HG03139 (cell line): ENCODE measurements around the gene MYLK.
"Not testable (repeated sequence)": the region's sequence is repeated elsewhere in the genome, so short reads cannot be mapped to it uniquely, and the experiment has no call there.

Experiments used
- ATAC-seq: cut with Tn5 transposase; IDR thresholded peaks from one replicate; pipeline ENCODE4 v1.9.1; 2021; ENCODE audit not compliant: unreplicated experiment

Gene MYLK

GRCh38 chr3:123728991-123729390 lies 155.1 kb downstream of the MYLK start:
- no peak for ATAC-seq

- ATAC-seq: no peak
These were observed 156.1 kb downstream of the MYLK start for GRCh38 chr3:123728014-123728413.

DNA sequence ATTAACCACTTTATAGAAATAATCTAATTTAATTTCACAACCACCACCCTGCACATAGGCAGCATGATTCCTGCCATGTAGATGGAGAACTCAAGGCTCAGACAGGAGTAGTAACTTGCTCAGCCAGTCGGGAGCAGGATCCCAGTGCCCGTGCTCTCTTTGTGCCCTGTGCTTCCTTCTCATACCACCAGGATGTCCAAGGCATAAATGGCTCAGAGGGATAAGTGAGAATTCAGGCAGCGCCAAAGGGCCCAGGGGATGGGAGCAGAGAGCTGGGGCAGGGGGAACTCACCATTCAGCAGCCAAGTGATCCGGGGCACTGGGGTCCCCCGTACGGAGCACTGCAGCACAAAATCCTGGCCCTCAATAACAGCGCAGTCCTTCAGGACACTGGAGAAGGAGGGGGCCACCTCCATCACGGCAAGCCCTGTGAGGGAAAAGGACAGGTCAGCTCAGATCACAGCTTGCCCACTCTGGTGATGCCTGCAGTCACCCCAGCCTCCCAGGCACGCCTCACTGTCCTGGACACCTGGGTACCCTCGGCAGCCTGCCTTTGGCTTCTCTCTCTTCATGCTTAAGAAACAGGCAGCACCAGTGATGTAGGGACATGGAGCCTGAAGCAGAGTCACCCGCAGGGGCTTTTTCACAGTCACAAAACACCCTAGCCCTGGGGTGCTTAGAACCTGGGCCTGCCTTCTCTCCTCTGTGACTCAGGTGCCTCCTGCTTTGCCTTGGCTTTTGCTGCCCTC lies 158.3 kb downstream of the MYLK start:
- no peak for ATAC-seq

DNA sequence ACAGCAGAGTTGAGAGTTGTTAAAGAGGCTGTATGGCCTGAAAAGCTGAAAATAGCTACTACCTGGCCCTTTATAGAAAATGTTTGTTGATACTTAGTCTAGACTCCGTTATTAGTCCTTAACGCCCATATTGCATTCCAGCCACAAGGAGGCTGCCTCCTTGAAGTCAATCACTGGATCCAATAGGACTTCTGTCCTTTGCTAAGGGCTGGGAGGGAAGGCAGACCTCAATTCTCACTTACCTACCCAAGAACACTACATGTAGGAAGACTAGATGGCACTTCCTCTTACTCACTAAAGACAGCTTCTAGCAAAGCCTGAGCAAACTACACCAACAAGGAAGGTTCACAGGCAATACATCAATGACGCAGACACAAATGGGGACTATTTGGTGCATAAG lies 159.8 kb downstream of the MYLK start:
- ATAC-seq: no peak

- ATAC-seq: no peak
These were observed 160.5 kb downstream of the MYLK start for GRCh38 chr3:123723522-123724168.

GRCh38 chr3:123723070-123723469 lies 161.1 kb downstream of the MYLK start:
- ATAC-seq: no peak

DNA sequence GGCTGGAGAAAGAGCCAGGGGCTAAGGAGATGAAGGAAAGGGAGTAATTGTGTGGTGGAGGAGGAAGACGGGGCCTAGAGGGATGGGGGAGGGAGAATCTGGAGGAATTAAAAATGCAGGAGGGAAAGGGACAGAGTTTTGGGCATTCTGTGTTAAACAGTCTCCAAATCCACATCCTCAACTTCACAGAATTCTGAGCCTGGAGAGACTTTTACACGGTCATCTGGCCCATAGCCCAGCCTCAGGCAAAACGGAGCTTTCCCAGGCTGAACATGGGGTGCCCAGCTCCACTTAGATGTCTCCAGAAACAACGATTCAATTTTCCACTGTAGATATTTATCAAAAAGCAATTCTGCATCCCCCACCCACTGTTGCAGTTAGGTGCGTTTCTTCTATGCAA lies 161.7 kb downstream of the MYLK start:
- ATAC-seq: no peak

DNA sequence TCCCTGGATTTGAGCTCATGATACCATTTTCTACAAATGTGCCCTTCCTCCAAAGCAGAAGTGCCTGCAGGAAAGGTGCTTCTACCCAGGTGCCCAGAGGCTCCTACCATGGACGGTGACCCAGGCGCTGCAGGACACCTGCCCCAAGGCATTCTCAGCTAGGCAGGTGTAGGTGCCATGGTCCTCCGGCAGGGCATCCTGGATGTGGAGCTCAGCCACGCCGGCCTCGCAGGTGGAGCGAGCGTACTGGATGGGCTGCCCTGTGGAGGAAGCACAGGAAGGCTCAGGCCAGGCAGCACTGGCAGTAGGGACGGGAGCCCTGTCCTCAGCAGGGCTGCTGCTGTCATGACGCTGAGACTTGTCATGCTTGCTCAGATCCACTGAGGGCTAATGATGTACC lies 162.1 kb downstream of the MYLK start:
- ATAC-seq: no peak

GRCh38 chr3:123721095-123721689 lies 162.9 kb downstream of the MYLK start:
- ATAC-seq: not testable (repeated sequence)

DNA sequence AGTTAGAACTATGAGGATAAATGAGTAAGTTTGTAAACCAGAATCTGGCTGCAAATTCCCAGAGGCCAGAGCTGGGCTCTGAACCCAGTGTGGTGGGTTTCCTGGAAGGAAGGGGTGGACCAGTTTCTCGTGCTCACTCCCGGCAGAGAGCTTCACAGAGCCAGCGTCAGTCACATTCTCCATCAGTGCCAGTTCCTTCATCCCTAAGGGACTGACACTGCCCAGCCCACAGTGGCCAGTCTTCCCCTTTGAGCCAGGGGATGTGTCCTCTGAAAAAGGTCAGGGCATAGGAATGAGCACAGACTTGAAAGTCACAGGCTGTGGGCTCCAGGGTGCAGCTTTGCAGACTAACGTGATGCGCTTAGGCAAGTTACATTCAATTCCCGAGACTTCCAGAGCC lies 163.5 kb downstream of the MYLK start:
- ATAC-seq: no peak

- ATAC-seq: no peak
These were observed 164.2 kb downstream of the MYLK start for GRCh38 chr3:123719862-123720453.

DNA sequence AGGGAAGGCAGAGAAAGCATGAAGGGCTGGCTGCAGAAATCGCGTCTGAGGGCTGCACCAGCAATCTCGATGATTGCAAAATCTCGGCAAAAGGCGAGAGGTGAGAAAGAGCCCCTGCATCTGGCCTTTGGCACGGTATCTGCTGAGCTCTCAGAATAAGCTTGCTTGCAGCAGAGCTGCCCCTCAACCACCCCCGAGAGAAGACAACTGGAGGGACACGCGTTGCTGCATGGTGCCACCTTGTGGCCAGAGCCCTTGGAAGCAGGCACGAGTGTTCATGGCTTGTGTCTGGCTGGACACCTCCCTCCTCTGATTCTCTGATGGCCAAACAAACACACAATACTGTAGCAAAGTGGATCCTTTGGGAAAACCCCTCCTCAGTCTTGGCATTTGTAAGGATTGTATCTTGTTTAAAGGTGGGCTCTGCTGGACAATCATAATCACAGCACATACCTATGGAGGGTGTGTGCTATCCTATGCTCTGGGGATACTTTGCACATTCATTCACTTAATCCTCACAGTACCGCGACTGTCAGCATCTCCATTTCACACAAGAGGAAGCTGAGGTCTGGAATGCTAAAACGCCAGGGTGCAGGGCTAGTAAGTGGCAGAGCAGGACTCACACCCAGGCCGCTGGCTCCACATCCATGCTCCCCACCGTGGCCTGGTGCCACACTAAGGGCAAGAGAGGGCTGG lies 164.9 kb downstream of the MYLK start:
- not testable (repeated sequence) for ATAC-seq

- no peak for ATAC-seq
These were observed 166.0 kb downstream of the MYLK start for GRCh38 chr3:123718108-123718507.

GRCh38 chr3:123717451-123717850 lies 166.7 kb downstream of the MYLK start:
- ATAC-seq: not testable (repeated sequence)

DNA sequence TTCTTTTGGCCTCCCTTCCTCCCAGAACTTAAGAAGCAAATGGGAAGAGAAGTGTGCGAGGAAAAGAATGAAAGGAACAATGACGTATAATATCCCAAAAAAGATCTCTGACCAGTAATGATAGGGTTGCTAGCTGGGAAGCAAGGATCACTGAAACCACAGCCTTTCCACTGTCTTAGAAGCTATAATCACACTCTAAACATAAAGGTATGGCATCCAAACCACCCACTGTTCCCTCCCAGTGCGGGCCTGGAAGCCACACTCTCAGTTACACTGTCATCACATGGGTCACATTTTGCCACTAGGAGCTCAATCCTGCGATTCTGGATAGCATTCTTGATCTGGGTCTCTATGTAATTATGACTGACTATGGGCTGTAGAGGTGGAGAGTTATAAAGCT lies 167.7 kb downstream of the MYLK start:
- no peak for ATAC-seq

GRCh38 chr3:123713211-123713610 lies 170.9 kb downstream of the MYLK start:
- ATAC-seq: no peak

GRCh38 chr3:123712077-123712860 lies 171.9 kb downstream of the MYLK start:
- ATAC-seq: no peak

GRCh38 chr3:123711356-123711755 lies 172.8 kb downstream of the MYLK start:
- no peak for ATAC-seq

DNA sequence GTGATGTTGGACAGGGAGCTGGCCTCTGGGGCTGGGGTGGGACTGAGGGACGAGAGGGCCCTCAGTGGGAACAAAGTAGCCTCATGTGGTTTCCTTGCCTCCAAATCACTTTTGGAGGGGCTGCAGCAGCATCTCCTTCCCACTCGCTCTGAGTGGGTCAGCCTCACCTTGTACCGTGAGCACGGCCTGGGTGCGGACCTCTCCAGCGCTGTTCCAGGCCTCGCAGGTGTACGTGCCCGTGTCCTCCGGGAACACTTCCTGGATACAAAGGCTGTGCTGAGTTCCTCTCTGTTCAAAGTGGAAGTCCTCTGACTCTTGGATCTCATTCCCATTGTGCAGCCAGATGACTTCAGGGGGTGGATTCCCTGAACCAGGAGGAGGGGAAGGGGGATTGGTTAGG lies 175.6 kb downstream of the MYLK start:
- ATAC-seq: no peak

- ATAC-seq: not testable (repeated sequence)
These were observed 176.5 kb downstream of the MYLK start for GRCh38 chr3:123707641-123708040.

DNA sequence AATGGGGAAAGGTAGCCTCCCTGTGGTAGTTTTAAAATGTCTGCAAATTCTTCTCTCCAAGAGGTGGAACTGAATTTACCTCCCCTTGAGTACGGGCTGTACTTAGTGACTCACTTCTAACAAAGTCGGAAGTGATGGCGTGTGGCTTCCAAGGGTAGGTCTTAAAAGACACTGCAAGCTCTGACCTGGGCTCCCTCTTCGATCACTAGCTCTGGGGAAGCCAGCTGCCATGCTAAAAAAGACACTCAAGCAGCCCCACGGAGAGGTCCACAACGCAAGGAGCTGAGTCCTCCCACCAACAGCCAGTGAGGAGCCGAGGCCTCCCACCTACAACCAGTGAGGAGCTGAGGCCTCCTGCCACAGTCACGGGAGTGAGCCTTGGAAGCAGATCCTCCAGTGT lies 177.3 kb downstream of the MYLK start:
- no peak for ATAC-seq
